Measurements from ENCODE around the gene MCCC1.

The MCCC1 gene

DNA sequence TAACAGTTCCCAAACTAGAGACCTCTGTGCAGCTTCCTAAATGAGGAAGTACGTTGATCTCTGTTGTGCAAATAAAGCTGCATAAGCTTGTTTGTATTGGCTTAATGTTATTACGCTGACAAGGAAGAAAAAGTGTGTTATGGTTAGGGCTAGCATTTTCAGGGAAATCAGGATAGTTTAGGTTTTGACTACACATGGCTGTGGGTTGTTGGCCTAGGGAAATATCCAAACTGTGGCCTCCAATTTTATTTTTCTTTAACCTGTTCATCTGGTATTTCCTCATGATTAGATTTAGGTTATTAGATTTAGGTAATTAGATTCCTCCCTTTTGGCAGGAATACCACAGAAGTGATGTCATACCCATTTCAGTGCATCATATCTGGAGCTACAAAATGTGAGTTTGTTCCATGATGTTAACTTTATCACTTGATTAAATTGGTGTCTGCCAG, 8.7 kb upstream of the MCCC1 start (continued):
- TF ChIP-seq ZBTB8A (tag by site-specific recombination; IDR thresholded peaks at IDR 0.05) (no peak), ZXDB (tag by site-specific recombination; IDR thresholded peaks at IDR 0.05) (0 out of 2 replicates have a peak, but pooled peaks have one; percentile 16), KLF9 (tag by site-specific recombination; IDR thresholded peaks at IDR 0.05; ENCODE audit: low read depth) (no peak), SP3 (tag by site-specific recombination; IDR thresholded peaks at IDR 0.05) (no peak), ZEB2 (tag by site-specific recombination; IDR thresholded peaks at IDR 0.05) (peak; percentile 53; the same call in 1 of the 2 replicates), ZNF121 (tag by site-specific recombination; IDR thresholded peaks at IDR 0.05) (no peak), ZNF416 (tag by site-specific recombination; IDR thresholded peaks at IDR 0.05) (no peak), SCRT2 (tag by site-specific recombination; IDR thresholded peaks at IDR 0.05) (no peak), ZNF645 (tag by site-specific recombination; IDR thresholded peaks at IDR 0.05) (no peak), ZNF623 (tag by site-specific recombination; IDR thresholded peaks at IDR 0.05) (no peak), ZNF521 (tag by site-specific recombination; IDR thresholded peaks at IDR 0.05) (no peak), ZNF473 (tag by site-specific recombination; IDR thresholded peaks at IDR 0.05) (no peak), ZNF174 (tag by site-specific recombination; IDR thresholded peaks at IDR 0.05) (no peak), BCL11A (tag by site-specific recombination; IDR thresholded peaks at IDR 0.05; ENCODE audit: low read depth) (no peak; the same call in 1 of the 2 replicates), ZNF791 (tag by site-specific recombination; IDR thresholded peaks at IDR 0.05) (no peak), ZBTB17 (tag by site-specific recombination; IDR thresholded peaks at IDR 0.05) (no peak), ZNF248 (tag by site-specific recombination; IDR thresholded peaks at IDR 0.05) (no peak), ZNF658 (tag by site-specific recombination; IDR thresholded peaks at IDR 0.05) (no peak), ZNF777 (tag by site-specific recombination; IDR thresholded peaks at IDR 0.05; ENCODE audit: borderline replicate concordance) (no peak), ZNF132 (tag by site-specific recombination; IDR thresholded peaks at IDR 0.05; ENCODE audit: borderline replicate concordance) (no peak), ZNF335 (tag by site-specific recombination; conservative IDR thresholded peaks at IDR 0.05) (no peak; the same call in 1 of the 2 replicates), MZF1 (tag by site-specific recombination; IDR thresholded peaks at IDR 0.05; ENCODE audit: borderline replicate concordance) (no peak), ZNF843 (tag by site-specific recombination; IDR thresholded peaks at IDR 0.05) (no peak), ZNF366 (tag by site-specific recombination; conservative IDR thresholded peaks at IDR 0.05) (peak; percentile 68), ATF2 (tag by site-specific recombination; IDR thresholded peaks at IDR 0.05; ENCODE audit: low read depth) (peak; percentile 71), KLF8 (tag by site-specific recombination; IDR thresholded peaks at IDR 0.05) (0 out of 2 replicates have a peak, but pooled peaks have one; percentile 41), ZNF26 (tag by site-specific recombination; IDR thresholded peaks at IDR 0.05) (no peak), ZBTB21 (tag by site-specific recombination; IDR thresholded peaks at IDR 0.05) (peak; percentile 72), ZNF664 (tag by site-specific recombination; IDR thresholded peaks at IDR 0.05) (0 out of 2 replicates have a peak, but pooled peaks have one; percentile 19), ZNF391 (tag by site-specific recombination; IDR thresholded peaks at IDR 0.05; ENCODE audit: borderline replicate concordance, low read depth) (no peak), ZNF704 (tag by site-specific recombination; IDR thresholded peaks at IDR 0.05) (no peak), ZNF2 (tag by site-specific recombination; IDR thresholded peaks at IDR 0.05) (0 out of 2 replicates have a peak, but pooled peaks have one; percentile 16), HOXC10 (CRISPR knock-in tag; IDR thresholded peaks at IDR 0.05) (no peak)
- TF ChIP-seq, protein P1, sequence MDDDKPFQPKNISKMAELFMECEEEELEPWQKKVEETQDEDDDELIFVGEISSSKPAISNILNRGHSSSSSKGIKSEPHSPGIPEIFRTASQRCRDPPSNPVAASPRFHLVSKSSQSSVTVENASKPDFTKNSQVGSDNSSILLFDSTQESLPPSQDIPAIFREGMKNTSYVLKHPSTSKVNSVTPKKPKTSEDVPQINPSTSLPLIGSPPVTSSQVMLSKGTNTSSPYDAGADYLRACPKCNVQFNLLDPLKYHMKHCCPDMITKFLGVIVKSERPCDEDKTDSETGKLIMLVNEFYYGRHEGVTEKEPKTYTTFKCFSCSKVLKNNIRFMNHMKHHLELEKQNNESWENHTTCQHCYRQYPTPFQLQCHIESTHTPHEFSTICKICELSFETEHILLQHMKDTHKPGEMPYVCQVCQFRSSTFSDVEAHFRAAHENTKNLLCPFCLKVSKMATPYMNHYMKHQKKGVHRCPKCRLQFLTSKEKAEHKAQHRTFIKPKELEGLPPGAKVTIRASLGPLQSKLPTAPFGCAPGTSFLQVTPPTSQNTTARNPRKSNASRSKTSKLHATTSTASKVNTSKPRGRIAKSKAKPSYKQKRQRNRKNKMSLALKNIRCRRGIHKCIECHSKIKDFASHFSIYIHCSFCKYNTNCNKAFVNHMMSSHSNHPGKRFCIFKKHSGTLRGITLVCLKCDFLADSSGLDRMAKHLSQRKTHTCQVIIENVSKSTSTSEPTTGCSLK (tag by site-specific recombination; IDR thresholded peaks at IDR 0.05): no peak
- TF ChIP-seq, protein P2, sequence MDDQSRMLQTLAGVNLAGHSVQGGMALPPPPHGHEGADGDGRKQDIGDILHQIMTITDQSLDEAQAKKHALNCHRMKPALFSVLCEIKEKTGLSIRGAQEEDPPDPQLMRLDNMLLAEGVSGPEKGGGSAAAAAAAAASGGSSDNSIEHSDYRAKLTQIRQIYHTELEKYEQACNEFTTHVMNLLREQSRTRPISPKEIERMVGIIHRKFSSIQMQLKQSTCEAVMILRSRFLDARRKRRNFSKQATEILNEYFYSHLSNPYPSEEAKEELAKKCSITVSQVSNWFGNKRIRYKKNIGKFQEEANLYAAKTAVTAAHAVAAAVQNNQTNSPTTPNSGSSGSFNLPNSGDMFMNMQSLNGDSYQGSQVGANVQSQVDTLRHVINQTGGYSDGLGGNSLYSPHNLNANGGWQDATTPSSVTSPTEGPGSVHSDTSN (CRISPR knock-in tag; IDR thresholded peaks at IDR 0.05): no peak
